SK-N-SH (cell line): ENCODE results near the gene PLLP. TPM values are rescaled to one million over a fixed set of nuclear protein-coding genes. Genes with fewer than 3 reads are reported as not detected.

ENCODE experiments used
- CTCF ChIA-PET: fragments of 300-600, 350-600 bp; formaldehyde crosslinking; extraction: SDS; loops from one replicate; lab custom pipeline; 2021; lab: Yijun Ruan, JAX
- POLR2A ChIA-PET: fragments of 350-600 bp; sonication (Branson Sonifier 250); formaldehyde crosslinking; extraction: SDS; loops from one replicate; lab custom pipeline; 2020; ENCODE audit warnings: antibody characterized with exemption, inconsistent platforms; lab: Yijun Ruan, JAX
- DNase-seq: peaks from one replicate; pipeline ENCODE4 v3.0.0; 2012
- H2AFZ ChIP-seq: fragments of 200-600 bp; sonication (generic); 2 replicates; pipeline ENCODE4 v1.8.1; 2016; ENCODE audit warnings: antibody characterized with exemption, mild to moderate bottlenecking, low read depth
- H3F3A ChIP-seq: fragments of 200-600 bp; sonication (generic); replicated peaks from 2 replicates; pipeline ENCODE3; 2016; ENCODE audit warnings: antibody characterized with exemption, mild to moderate bottlenecking; ENCODE audit not compliant: insufficient read depth
- H3K27ac ChIP-seq, 2 experiments: fragments of 200-500 bp in 1 of 2; fragments of 200-600 bp in 1 of 2; sonication (Bioruptor generic) in 1 of 2; sonication (generic), shearing (Covaris generic) in 1 of 2; 2 replicates each; pipeline versions ENCODE4 v1.5.1 to v1.6.1; 2014 to 2016; ENCODE audit warnings: low read depth in 2 of 2, inconsistent platforms in 1 of 2, low read length in 1 of 2, mild to moderate bottlenecking in 1 of 2, mixed read lengths in 1 of 2
- H3K27me3 ChIP-seq: fragments of 200-600 bp; sonication (generic), shearing (Covaris generic); 2 replicates; pipeline ENCODE4 v1.6.1; 2016; ENCODE audit warnings: mixed run types; ENCODE audit not compliant: insufficient read depth
- H3K36me3 ChIP-seq, 2 experiments: fragments of 200-500 bp in 1 of 2; fragments of 200-600 bp in 1 of 2; sonication (Bioruptor generic) in 1 of 2; sonication (generic) in 1 of 2; replicated peaks in 1 of 2; 2 replicates each; pipeline versions ENCODE3 to v1.5.1; 2014 to 2016; ENCODE audit warnings: low read length in 1 of 2, mild to moderate bottlenecking in 1 of 2; ENCODE audit not compliant: insufficient read depth in 2 of 2, control insufficient read depth in 1 of 2
- H3K4me1 ChIP-seq, 2 experiments: fragments of 200-500 bp in 1 of 2; fragments of 200-600 bp in 1 of 2; sonication (Bioruptor generic) in 1 of 2; sonication (generic), shearing (Covaris generic) in 1 of 2; 2 replicates each; pipeline versions ENCODE4 v1.5.1 to v1.6.1; 2014 to 2016; ENCODE audit warnings: low read depth in 1 of 2, low read length in 1 of 2, mixed run types in 1 of 2; ENCODE audit not compliant: insufficient read depth in 2 of 2, control insufficient read depth in 1 of 2
- H3K4me2 ChIP-seq: fragments of 200-600 bp; sonication (generic), shearing (Covaris generic); 2 replicates; pipeline ENCODE4 v1.6.1; 2017; ENCODE audit warnings: mixed run types
- H3K4me3 ChIP-seq, 2 experiments: fragments of 200-500 bp in 1 of 2; fragments of 200-600 bp in 1 of 2; sonication (Bioruptor generic) in 1 of 2; sonication (generic), shearing (Covaris generic) in 1 of 2; 2 replicates each; pipeline versions ENCODE4 v1.5.1 to v1.8.1; 2014 to 2016; ENCODE audit warnings: low read depth in 2 of 2, inconsistent platforms in 1 of 2, low read length in 1 of 2, mild to moderate bottlenecking in 1 of 2, mixed read lengths in 1 of 2, moderate library complexity in 1 of 2
- H3K79me2 ChIP-seq: fragments of 200-600 bp; sonication (generic); 2 replicates; pipeline ENCODE4 v1.8.1; 2017; ENCODE audit warnings: mild to moderate bottlenecking; ENCODE audit not compliant: insufficient read depth
- H3K9ac ChIP-seq: fragments of 200-600 bp; sonication (generic); 2 replicates; pipeline ENCODE4 v1.6.1; 2017; ENCODE audit warnings: mixed run types
- H3K9me2 ChIP-seq: fragments of 200-600 bp; sonication (generic); 2 replicates; pipeline ENCODE4 v1.6.1; 2017; ENCODE audit warnings: mixed run types
- H3K9me3 ChIP-seq: fragments of 200-600 bp; sonication (generic); 2 replicates; pipeline ENCODE4 v1.6.1; 2017; ENCODE audit warnings: mixed run types, mild to moderate bottlenecking, moderate library complexity
- H4K20me1 ChIP-seq: fragments of 200-600 bp; sonication (generic); 2 replicates; pipeline ENCODE4 v1.6.1; 2017; ENCODE audit warnings: mild to moderate bottlenecking, mixed run types; ENCODE audit not compliant: insufficient read depth
- CHD2 ChIP-seq: fragments of 150-350 bp; IDR thresholded peaks from 2 replicates; pipeline ENCODE4 v1.6.1; 2018; ENCODE audit warnings: low read length; ENCODE audit not compliant: partially characterized antibody
- CTCF ChIP-seq: fragments of 200-600 bp; sonication (generic); IDR thresholded peaks from 2 replicates; pipeline ENCODE4 v1.6.1; 2017; ENCODE audit warnings: antibody characterized with exemption, mild to moderate bottlenecking, moderate library complexity
- ELF1 ChIP-seq: IDR thresholded peaks from 2 replicates; pipeline ENCODE4 v1.4.0; 2012
- EP300 ChIP-seq, 2 experiments: IDR thresholded peaks; 2 replicates each; pipeline versions ENCODE4 v1.4.0 to v1.6.1; 2012; ENCODE audit warnings: borderline replicate concordance in 1 of 2, low read depth in 1 of 2, low read length in 1 of 2
- FOSL2 ChIP-seq: IDR thresholded peaks from 2 replicates; pipeline ENCODE4 v1.4.0; 2012; ENCODE audit warnings: low read depth, mild to moderate bottlenecking, moderate library complexity, borderline replicate concordance
- FOXJ3 ChIP-seq: sonication (generic); formaldehyde crosslinking; IDR thresholded peaks from 2 replicates; pipeline ENCODE4 v1.5.1; 2020; ENCODE audit warnings: mild to moderate bottlenecking, missing genetic modification reagents
- FOXM1 ChIP-seq: IDR thresholded peaks from 2 replicates; pipeline ENCODE4 v1.4.0; 2012; ENCODE audit warnings: low read depth, mild to moderate bottlenecking
- GABPA ChIP-seq: IDR thresholded peaks from 2 replicates; pipeline ENCODE4 v1.4.0; 2012; ENCODE audit warnings: low read depth, mild to moderate bottlenecking
- JUND ChIP-seq: IDR thresholded peaks from 2 replicates; pipeline ENCODE4 v1.4.0; 2012
- MEF2A ChIP-seq: IDR thresholded peaks from 2 replicates; pipeline ENCODE4 v1.4.0; 2012; ENCODE audit warnings: low read depth, borderline replicate concordance
- NRF1 ChIP-seq: IDR thresholded peaks from 2 replicates; pipeline ENCODE4 v1.6.1; 2012; ENCODE audit warnings: low read depth, mild to moderate bottlenecking, low read length
- REST ChIP-seq: IDR thresholded peaks from 2 replicates; pipeline ENCODE4 v1.6.1; 2012; ENCODE audit warnings: mild to moderate bottlenecking, low read depth, low read length, moderate library complexity
- RFX5 ChIP-seq: IDR thresholded peaks from 2 replicates; pipeline ENCODE4 v1.6.1; 2012; ENCODE audit warnings: mild to moderate bottlenecking, improper control_type of control experiment, low read length
- RXRA ChIP-seq: IDR thresholded peaks from 2 replicates; pipeline ENCODE4 v1.4.0; 2012; ENCODE audit warnings: low read depth, mild to moderate bottlenecking, borderline replicate concordance
- SMC3 ChIP-seq: IDR thresholded peaks from 2 replicates; pipeline ENCODE4 v1.6.1; 2012; ENCODE audit warnings: low read depth, low read length, improper control_type of control experiment
- TAF1 ChIP-seq: IDR thresholded peaks from 2 replicates; pipeline ENCODE4 v1.6.1; 2012; ENCODE audit warnings: low read depth, mild to moderate bottlenecking, low read length, moderate library complexity, borderline replicate concordance
- TCF12 ChIP-seq: IDR thresholded peaks from 2 replicates; pipeline ENCODE4 v1.4.0; 2012
- TEAD4 ChIP-seq: IDR thresholded peaks from 2 replicates; pipeline ENCODE4 v1.4.0; 2012; ENCODE audit warnings: mild to moderate bottlenecking, borderline replicate concordance; ENCODE audit not compliant: insufficient read depth
- YY1 ChIP-seq: IDR thresholded peaks from 2 replicates; pipeline ENCODE4 v1.4.0; 2012; ENCODE audit warnings: low read depth, mild to moderate bottlenecking
- ZBTB33 ChIP-seq: IDR thresholded peaks from 2 replicates; pipeline ENCODE4 v1.4.0; 2012; ENCODE audit warnings: low read depth, borderline replicate concordance
- WGBS: methylation state at CpG from one replicate; pipeline ENCODE4 v1.1.6; 2017; ENCODE audit warnings: low lambda C conversion rate; 5-methylcytosine and 5-hydroxymethylcytosine counted together
- polyA plus RNA-seq, 3 experiments: library from polyadenylated mRNA; depleted of rRNA; stranded (reverse); fragments of >200 nt; gene quantifications; 2 replicates each; pipeline ENCODE4 v1.2.3, GENCODE V29; 2012
- TF ChIP-seq, protein P1 (sequence below): IDR thresholded peaks from 2 replicates; pipeline ENCODE4 v1.4.0; 2012; ENCODE audit warnings: low read depth, borderline replicate concordance
- TF ChIP-seq, protein P2 (sequence below): IDR thresholded peaks from 2 replicates; pipeline ENCODE4; 2012

PLLP gene
- polyA plus RNA-seq, 1 of the 3 experiments (the other 2 are of a cell fraction) = 1.3 TPM

- Histone ChIP-seq H3F3A (peaks cover 17% of the 10 kb centered on the region), H3K4me2 (peak overlapping the region; percentile 75), H3K27me3 (no peaks in the 10 kb centered on the region), H3K4me1 (peaks cover 0 to 7% of the 10 kb centered on the region in 2 experiments; a peak in 1 of 4 replicates), H4K20me1 (no peaks in the 10 kb centered on the region), H3K79me2 (no peaks in the 10 kb centered on the region), H2AFZ (peak overlapping the region; percentile 96), H3K4me3 (peak overlapping the region; percentile 56 to 62), H3K27ac (peak overlapping the region; percentile 82 to 87), H3K9me2 (no peaks in the 10 kb centered on the region), H3K9ac (peak overlapping the region; percentile 69), H3K9me3 (no peaks in the 10 kb centered on the region), H3K36me3 (no peaks in the 10 kb centered on the region)
- under 1% methylated on average over 32 of the region's 35 CpGs for WGBS
- DNase-seq = peak; percentile 78
- CTCF ChIA-PET = interaction anchor here (0.6 to 26.6 kb wide), 56 partner anchors 8 to 294 kb away, joined by 3 to 544 read pairs (median 5); partner anchors contain the start of genes CCL17, CIAPIN1, COQ9 and CPNE2
- POLR2A ChIA-PET = interaction anchor here (0.9 to 1.6 kb wide), 3 partner anchors 55 to 119 kb away, joined by 3 to 12 read pairs (median 5); partner anchors contain the start of gene ARL2BP
- TF ChIP-seq, protein P1, sequence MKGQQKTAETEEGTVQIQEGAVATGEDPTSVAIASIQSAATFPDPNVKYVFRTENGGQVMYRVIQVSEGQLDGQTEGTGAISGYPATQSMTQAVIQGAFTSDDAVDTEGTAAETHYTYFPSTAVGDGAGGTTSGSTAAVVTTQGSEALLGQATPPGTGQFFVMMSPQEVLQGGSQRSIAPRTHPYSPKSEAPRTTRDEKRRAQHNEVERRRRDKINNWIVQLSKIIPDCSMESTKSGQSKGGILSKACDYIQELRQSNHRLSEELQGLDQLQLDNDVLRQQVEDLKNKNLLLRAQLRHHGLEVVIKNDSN = no peak
- TF ChIP-seq GABPA (peak; percentile 38; the same call in 1 of the 2 replicates), FOSL2 (peak; percentile 71), CHD2 (peak; percentile 75), JUND (no peak), TCF12 (peak; percentile 12; the same call in 1 of the 2 replicates), RFX5 (no peak), FOXM1 (no peak), TEAD4 (peak; percentile 82), TAF1 (peak; percentile 43; the same call in 1 of the 2 replicates), ZBTB33 (no peak), CTCF (peak; percentile 14; the same call in 1 of the 2 replicates), EP300 (IDR thresholded peaks at IDR 0.05; ENCODE audit: borderline replicate concordance in 1 of 2, low read depth in 1 of 2, low read length in 1 of 2) (no peak; a peak in 2 of 4 replicates), MEF2A (peak; percentile 62; the same call in 1 of the 2 replicates), RXRA (peak; percentile 10; the same call in 1 of the 2 replicates), YY1 (peak; percentile 55; the same call in 1 of the 2 replicates), REST (0 out of 2 replicates have a peak, but pooled peaks have one; percentile 20), NRF1 (no peak), SMC3 (peak; percentile 15; the same call in 1 of the 2 replicates), ELF1 (peak; percentile 65), FOXJ3 (peak; percentile 38; the same call in 1 of the 2 replicates)
- TF ChIP-seq, protein P2, sequence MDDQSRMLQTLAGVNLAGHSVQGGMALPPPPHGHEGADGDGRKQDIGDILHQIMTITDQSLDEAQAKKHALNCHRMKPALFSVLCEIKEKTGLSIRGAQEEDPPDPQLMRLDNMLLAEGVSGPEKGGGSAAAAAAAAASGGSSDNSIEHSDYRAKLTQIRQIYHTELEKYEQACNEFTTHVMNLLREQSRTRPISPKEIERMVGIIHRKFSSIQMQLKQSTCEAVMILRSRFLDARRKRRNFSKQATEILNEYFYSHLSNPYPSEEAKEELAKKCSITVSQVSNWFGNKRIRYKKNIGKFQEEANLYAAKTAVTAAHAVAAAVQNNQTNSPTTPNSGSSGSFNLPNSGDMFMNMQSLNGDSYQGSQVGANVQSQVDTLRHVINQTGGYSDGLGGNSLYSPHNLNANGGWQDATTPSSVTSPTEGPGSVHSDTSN = no peak
Measured at GRCh38 chr16:57299719-57300386, 15.4 kb upstream of the PLLP start.
